Mesodermal cell (in vitro differentiated cells): Measurements from ENCODE around the gene WLS.
"Not testable (repeated sequence)": the region's sequence is repeated elsewhere in the genome, so short reads cannot be mapped to it uniquely, and the experiment has no call there.

Source experiments
- H3K27ac ChIP-seq: 2 replicates; pipeline ENCODE4 v1.7.0; 2013; ENCODE audit warnings: mild to moderate bottlenecking, low read depth, low read length, moderate library complexity; ENCODE audit not compliant: severe bottlenecking
- H3K36me3 ChIP-seq: 2 replicates; pipeline ENCODE4 v1.7.1; 2013; ENCODE audit warnings: mild to moderate bottlenecking, low read length, moderate library complexity; ENCODE audit not compliant: control insufficient read depth, insufficient read depth
- H3K4me1 ChIP-seq: one replicate; pipeline ENCODE4 v1.7.1; 2013; ENCODE audit warnings: mild to moderate bottlenecking, low read length; ENCODE audit not compliant: insufficient read depth, control insufficient read depth, poor library complexity, severe bottlenecking
- H3K4me3 ChIP-seq: 2 replicates; pipeline ENCODE4 v1.7.0; 2013; ENCODE audit warnings: low read length, control low read depth, mild to moderate bottlenecking; ENCODE audit not compliant: insufficient read depth, poor library complexity, severe bottlenecking; ENCODE audit errors: extremely low read depth
- H3K9me3 ChIP-seq: 2 replicates; pipeline ENCODE4 v1.7.1; 2013; ENCODE audit warnings: mild to moderate bottlenecking, low read length, moderate library complexity; ENCODE audit not compliant: control insufficient read depth
- WGBS, 2 experiments: methylation state at CpG; one replicate each; pipeline ENCODE4 v1.1.5; 2013; ENCODE audit warnings: missing lambda C conversion rate in 2 of 2; ENCODE audit not compliant: insufficient coverage in 2 of 2; 5-methylcytosine and 5-hydroxymethylcytosine counted together

The WLS gene

DNA sequence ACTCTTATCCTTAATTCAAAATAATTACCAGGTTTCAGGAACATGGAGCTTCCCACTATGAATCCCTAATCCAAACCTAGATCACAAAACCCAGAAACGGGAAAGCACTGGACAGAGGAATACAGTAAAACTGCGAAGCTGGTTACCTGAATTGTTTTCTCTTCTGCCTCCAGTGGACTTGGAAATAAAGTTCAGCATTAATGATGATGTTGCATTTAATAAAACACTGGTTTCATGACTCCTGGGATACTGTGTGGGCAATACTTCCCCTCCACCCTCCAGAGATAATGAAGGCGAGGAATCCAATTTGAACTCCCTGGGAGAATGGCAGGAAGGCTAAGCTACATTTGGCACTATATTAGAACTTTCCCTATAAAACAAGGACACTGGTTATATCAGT, 65.1 kb downstream of the WLS start:
- H3K36me3 ChIP-seq = peaks cover 58% of the 10 kb centered on the region
- WGBS, 2 experiments = 100% methylated on average over 1 of the region's 3 CpGs; no CpG with 5 or more reads in 1 of the 2 experiments
- H3K9me3 ChIP-seq = no peaks in the 10 kb centered on the region
- peaks cover 5% of the 10 kb centered on the region for H3K4me1 ChIP-seq
- no peak overlapping the region for H3K4me3 ChIP-seq
- no peak overlapping the region for H3K27ac ChIP-seq

- no peak overlapping the region for H3K27ac ChIP-seq
Measured at GRCh38 chr1:68166348-68166747, 66.0 kb downstream of the WLS start.

DNA sequence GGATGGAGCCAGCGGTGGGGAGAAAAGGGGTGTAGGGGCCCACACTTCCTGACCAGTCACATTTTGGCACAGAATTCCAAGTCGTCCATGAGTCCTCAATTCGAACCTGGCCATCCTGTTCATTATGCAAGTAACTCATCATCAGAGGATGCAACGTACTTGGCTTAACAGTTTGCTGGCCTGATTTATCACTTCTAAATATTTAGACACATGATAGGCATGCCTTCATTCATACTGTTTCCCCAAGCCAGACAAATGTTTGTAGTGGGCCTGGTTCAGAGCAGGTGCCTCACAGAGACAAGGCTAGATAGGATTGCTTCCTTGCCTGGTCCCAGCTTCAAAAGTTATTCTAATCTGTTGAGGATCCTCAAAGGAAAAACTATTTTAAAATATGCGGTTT, 66.7 kb downstream of the WLS start:
- H3K36me3 ChIP-seq = peaks cover 63% of the 10 kb centered on the region
- H3K4me1 ChIP-seq = peaks cover 5% of the 10 kb centered on the region
- H3K4me3 ChIP-seq = no peak overlapping the region
- H3K9me3 ChIP-seq = no peaks in the 10 kb centered on the region
- 92 to 94% methylated on average over 4 of the region's 5 CpGs for WGBS, 2 experiments
- no peak overlapping the region for H3K27ac ChIP-seq

More at GRCh38 chr1:68166348-68166747, 66.0 kb downstream of the WLS start:
- Histone ChIP-seq H3K4me1 (peaks cover 5% of the 10 kb centered on the region), H3K9me3 (no peaks in the 10 kb centered on the region), H3K4me3 (no peak overlapping the region), H3K36me3 (peaks cover 63% of the 10 kb centered on the region)
- 80 to 100% methylated on average over 1 to 2 of the region's 2 CpGs for WGBS, 2 experiments

GRCh38 chr1:68164918-68165317, 67.4 kb downstream of the WLS start:
- Histone ChIP-seq H3K4me3 (no peak overlapping the region), H3K36me3 (peaks cover 68% of the 10 kb centered on the region), H3K4me1 (peaks cover 5% of the 10 kb centered on the region), H3K27ac (no peak overlapping the region), H3K9me3 (no peaks in the 10 kb centered on the region)
- WGBS, 2 experiments = no CpG with 5 or more reads among the region's 1 CpG

GRCh38 chr1:68163220-68163619, 69.1 kb downstream of the WLS start:
- Histone ChIP-seq H3K36me3 (peaks cover 77% of the 10 kb centered on the region), H3K4me1 (peaks cover 5% of the 10 kb centered on the region), H3K4me3 (no peak overlapping the region), H3K27ac (no peak overlapping the region), H3K9me3 (no peaks in the 10 kb centered on the region)
- 89 to 93% methylated on average over 11 to 13 of the region's 26 CpGs for WGBS, 2 experiments

DNA sequence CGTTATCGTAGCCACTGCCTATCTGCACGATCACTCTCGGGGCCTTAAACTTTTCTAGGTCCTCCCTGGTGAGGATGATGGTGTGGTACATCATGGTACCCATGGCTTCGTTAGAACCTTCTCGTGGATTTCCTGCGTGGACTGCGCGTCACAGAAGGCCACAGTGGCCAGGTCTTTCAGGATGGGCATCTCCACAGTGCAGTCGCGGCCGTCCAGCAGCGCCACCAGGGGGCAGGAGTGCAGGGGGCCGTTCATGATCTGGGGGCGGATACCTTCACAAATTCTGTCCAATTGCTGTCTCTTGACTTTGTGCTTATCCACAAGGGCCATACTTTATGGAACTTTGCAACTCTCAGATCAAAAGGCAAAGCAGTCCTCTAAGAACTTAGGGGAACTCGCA, 69.6 kb downstream of the WLS start:
- no peaks in the 10 kb centered on the region for H3K9me3 ChIP-seq
- peaks cover 78% of the 10 kb centered on the region for H3K36me3 ChIP-seq
- H3K27ac ChIP-seq = no peak overlapping the region
- WGBS, 2 experiments = 90 to 95% methylated on average over 15 to 16 of the region's 16 CpGs
- peaks cover 4% of the 10 kb centered on the region for H3K4me1 ChIP-seq
- H3K4me3 ChIP-seq = no peak overlapping the region

DNA sequence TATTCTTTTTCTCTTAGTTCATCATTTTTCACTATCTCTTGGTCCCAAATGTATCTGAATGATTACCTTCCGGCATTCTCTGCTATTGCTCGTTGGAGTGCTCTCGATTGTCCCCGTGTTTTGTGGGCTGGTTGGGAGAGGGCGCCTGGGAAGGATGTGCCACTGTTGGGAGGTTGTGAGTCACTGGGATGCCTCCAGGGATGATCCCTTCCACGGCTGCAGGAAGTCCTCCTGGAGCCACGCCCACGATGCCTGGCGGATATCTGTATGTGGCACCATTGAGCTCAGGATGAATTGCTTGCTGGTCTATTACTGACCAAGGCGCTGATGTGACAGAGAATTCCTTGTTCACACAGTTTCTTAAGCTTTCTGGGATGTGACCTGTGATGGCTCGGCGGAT, 70.7 kb downstream of the WLS start:
- H3K36me3 ChIP-seq = peaks cover 79% of the 10 kb centered on the region
- not testable (repeated sequence) for H3K27ac ChIP-seq, H3K9me3 ChIP-seq, H3K4me3 ChIP-seq, H3K4me1 ChIP-seq
- 89 to 97% methylated on average over 5 to 7 of the region's 12 CpGs for WGBS, 2 experiments

GRCh38 chr1:68160935-68161334, 71.4 kb downstream of the WLS start:
- H3K36me3 ChIP-seq = peaks cover 82% of the 10 kb centered on the region
- not testable (repeated sequence) for H3K4me1 ChIP-seq, H3K27ac ChIP-seq, H3K9me3 ChIP-seq, H3K4me3 ChIP-seq
- no CpG with 5 or more reads among the region's 2 CpGs for WGBS, 2 experiments

DNA sequence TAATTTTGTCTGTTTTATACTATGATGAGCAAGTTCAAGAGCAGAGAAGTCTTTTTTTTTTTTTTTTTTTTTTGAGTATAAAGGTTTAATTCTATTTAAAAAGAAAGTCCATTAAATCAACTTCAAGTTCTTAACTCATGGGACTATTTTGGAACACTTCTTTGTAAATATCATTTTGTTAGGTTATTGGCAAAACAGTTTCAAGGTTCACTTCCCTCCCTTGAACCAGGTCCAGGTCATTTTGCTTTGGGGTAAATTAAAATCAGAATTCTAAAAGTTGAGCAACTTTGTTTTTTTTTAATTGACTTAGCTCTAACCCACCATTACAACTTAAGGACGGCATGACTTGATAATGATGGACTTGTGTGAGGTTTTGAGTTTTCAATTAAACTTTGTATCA, 72.3 kb downstream of the WLS start:
- WGBS, 2 experiments = no CpG with 5 or more reads among the region's 1 CpG
- Histone ChIP-seq H3K36me3 (peaks cover 84% of the 10 kb centered on the region), H3K9me3 (no peaks in the 10 kb centered on the region), H3K4me1 (no peaks in the 10 kb centered on the region), H3K4me3 (no peak overlapping the region), H3K27ac (no peak overlapping the region)

DNA sequence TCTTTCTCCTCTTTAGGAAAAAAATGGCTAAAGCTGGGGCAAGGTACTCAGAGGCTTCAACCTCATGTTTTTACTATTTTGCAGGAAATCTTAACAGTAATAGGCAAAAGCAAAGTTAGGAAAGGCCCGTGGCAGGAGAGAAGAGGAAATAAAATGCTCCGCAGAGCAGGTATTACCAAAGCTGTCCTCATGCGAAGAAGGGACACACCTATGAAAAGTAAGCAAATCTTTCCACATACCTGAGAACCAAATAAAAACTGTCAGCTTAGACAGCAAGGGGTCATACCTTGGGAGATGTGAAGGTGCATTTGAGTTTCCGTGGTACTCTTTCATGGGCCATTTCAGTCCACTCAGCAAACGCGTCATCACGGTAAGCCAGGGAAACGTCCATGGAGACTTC, 73.5 kb downstream of the WLS start:
- 98% methylated on average over 5 to 6 of the region's 8 CpGs for WGBS, 2 experiments
- no peak overlapping the region for H3K4me3 ChIP-seq

GRCh38 chr1:68157416-68157815, 74.9 kb downstream of the WLS start:
- Histone ChIP-seq H3K36me3 (peaks cover 82% of the 10 kb centered on the region), H3K4me3 (no peak overlapping the region), H3K9me3 (no peaks in the 10 kb centered on the region), H3K27ac (no peak overlapping the region), H3K4me1 (no peaks in the 10 kb centered on the region)
- 100% methylated on average over 1 of the region's 2 CpGs; no CpG with 5 or more reads in 1 of the 2 experiments for WGBS, 2 experiments

More for the DNA sequence above, 73.5 kb downstream of the WLS start:
- H3K4me1 ChIP-seq = no peaks in the 10 kb centered on the region
- no peak overlapping the region for H3K27ac ChIP-seq
- no peaks in the 10 kb centered on the region for H3K9me3 ChIP-seq
- peaks cover 82% of the 10 kb centered on the region for H3K36me3 ChIP-seq
